ENCODE measurements around the gene EPC1.

The EPC1 gene

GRCh38 chr10:32329061-32329460 lies 17.9 kb downstream of the EPC1 start:
- H3K4me1 ChIP-seq: peaks cover 11% of the 10 kb centered on the region; the same call in 1 of the 2 replicates
- TF ChIP-seq CTCF (IDR thresholded peaks at IDR 0.05; ENCODE audit: low read depth, low read length): no peak

GRCh38 chr10:32328499-32328898 lies 18.5 kb downstream of the EPC1 start:
- no peak overlapping the region for H3K4me3 ChIP-seq (ENCODE audit: low read depth, low read length)
- peaks cover 11% of the 10 kb centered on the region; the same call in 1 of the 2 replicates for H3K4me1 ChIP-seq
- H3K9me3 ChIP-seq: no peaks in the 10 kb centered on the region
- TF ChIP-seq CTCF (IDR thresholded peaks at IDR 0.05; ENCODE audit: low read depth, low read length): no peak
- H3K36me3 ChIP-seq: no peaks in the 10 kb centered on the region; the same call in 1 of the 2 replicates
- no peak for DNase-seq
- no peaks in the 10 kb centered on the region for H3K27me3 ChIP-seq

More at GRCh38 chr10:32329061-32329460, 17.9 kb downstream of the EPC1 start:
- Histone ChIP-seq H3K9me3 (no peaks in the 10 kb centered on the region), H3K4me3 (ENCODE audit: low read depth, low read length) (no peak overlapping the region), H3K27me3 (no peaks in the 10 kb centered on the region), H3K36me3 (no peaks in the 10 kb centered on the region; the same call in 1 of the 2 replicates)
- DNase-seq: no peak

- no peak for DNase-seq
- Histone ChIP-seq H3K27me3 (no peaks in the 10 kb centered on the region), H3K4me1 (peaks cover 11% of the 10 kb centered on the region; the same call in 1 of the 2 replicates), H3K36me3 (no peaks in the 10 kb centered on the region; the same call in 1 of the 2 replicates), H3K9me3 (no peaks in the 10 kb centered on the region), H3K4me3 (ENCODE audit: low read depth, low read length) (no peak overlapping the region)
- no peak for TF ChIP-seq CTCF (IDR thresholded peaks at IDR 0.05; ENCODE audit: low read depth, low read length)
Measured at GRCh38 chr10:32327364-32327691, 19.6 kb downstream of the EPC1 start.

- no peak for DNase-seq
Measured at GRCh38 chr10:32326680-32327363, 20.1 kb downstream of the EPC1 start.

GRCh38 chr10:32326119-32326518 lies 20.8 kb downstream of the EPC1 start:
- Histone ChIP-seq H3K4me3 (ENCODE audit: low read depth, low read length) (no peak overlapping the region), H3K4me1 (peaks cover 11% of the 10 kb centered on the region; the same call in 1 of the 2 replicates), H3K27me3 (no peaks in the 10 kb centered on the region), H3K36me3 (no peaks in the 10 kb centered on the region; the same call in 1 of the 2 replicates), H3K9me3 (no peaks in the 10 kb centered on the region)
- no peak for TF ChIP-seq CTCF (IDR thresholded peaks at IDR 0.05; ENCODE audit: low read depth, low read length)
- no peak for DNase-seq

More at GRCh38 chr10:32326680-32327363, 20.1 kb downstream of the EPC1 start:
- Histone ChIP-seq H3K36me3 (no peaks in the 10 kb centered on the region; the same call in 1 of the 2 replicates), H3K4me1 (peaks cover 11% of the 10 kb centered on the region; the same call in 1 of the 2 replicates), H3K27me3 (no peaks in the 10 kb centered on the region), H3K4me3 (ENCODE audit: low read depth, low read length) (no peak overlapping the region), H3K9me3 (no peaks in the 10 kb centered on the region)
- no peak for TF ChIP-seq CTCF (IDR thresholded peaks at IDR 0.05; ENCODE audit: low read depth, low read length)

- Histone ChIP-seq H3K4me3 (ENCODE audit: low read depth, low read length) (no peak overlapping the region), H3K9me3 (no peaks in the 10 kb centered on the region), H3K36me3 (no peaks in the 10 kb centered on the region; the same call in 1 of the 2 replicates), H3K27me3 (no peaks in the 10 kb centered on the region), H3K4me1 (no peaks in the 10 kb centered on the region; the same call in none of the 2 replicates)
- DNase-seq: no peak
- TF ChIP-seq CTCF (IDR thresholded peaks at IDR 0.05; ENCODE audit: low read depth, low read length): no peak
Measured at GRCh38 chr10:32323051-32323450, 23.9 kb downstream of the EPC1 start.

Measured in BE2C (cell line).